ENCODE measurements around the gene ZFAND3. TPM values are rescaled to one million over a fixed set of nuclear protein-coding genes. Genes with fewer than 3 reads are reported as not detected.

Gene ZFAND3
- total RNA-seq, 1 experiment from 2014 or later = 75.0 TPM

GRCh38 chr6:37856285-37856684 is 36.8 kb downstream of the ZFAND3 start:
- H3K4me3 Mint-ChIP-seq (ENCODE audit: low read depth, unreplicated experiment) = no peak overlapping the region
- peaks cover 64% of the 10 kb centered on the region for H3K4me1 Mint-ChIP-seq (ENCODE audit: low read depth, unreplicated experiment)
- H3K36me3 Mint-ChIP-seq (ENCODE audit: insufficient read depth, unreplicated experiment) = peaks cover 10% of the 10 kb centered on the region
- CTCF ChIA-PET = interaction anchor here (0.8 kb wide), 1 partner anchor 22 kb away, joined by 3 read pairs; no protein-coding TSS in a partner anchor
- BruUV-seq (replicated peaks) = no TSS peak
- H3K27me3 Mint-ChIP-seq (ENCODE audit: unreplicated experiment) = no peaks in the 10 kb centered on the region
- intact Hi-C loops (cut with micrococcal nuclease; ENCODE audit: unreplicated experiment) = loop anchor here (5.0 kb wide), 1 partner anchor 34 kb away; no protein-coding TSS in a partner anchor
- H3K27ac Mint-ChIP-seq (ENCODE audit: unreplicated experiment) = no peak overlapping the region
- TF ChIP-seq CTCF (IDR thresholded peaks at IDR 0.05; ENCODE audit: unreplicated experiment) = no peak
- H3K9me3 Mint-ChIP-seq (ENCODE audit: low read depth, unreplicated experiment) = no peaks in the 10 kb centered on the region
- no peak for DNase-seq

DNA sequence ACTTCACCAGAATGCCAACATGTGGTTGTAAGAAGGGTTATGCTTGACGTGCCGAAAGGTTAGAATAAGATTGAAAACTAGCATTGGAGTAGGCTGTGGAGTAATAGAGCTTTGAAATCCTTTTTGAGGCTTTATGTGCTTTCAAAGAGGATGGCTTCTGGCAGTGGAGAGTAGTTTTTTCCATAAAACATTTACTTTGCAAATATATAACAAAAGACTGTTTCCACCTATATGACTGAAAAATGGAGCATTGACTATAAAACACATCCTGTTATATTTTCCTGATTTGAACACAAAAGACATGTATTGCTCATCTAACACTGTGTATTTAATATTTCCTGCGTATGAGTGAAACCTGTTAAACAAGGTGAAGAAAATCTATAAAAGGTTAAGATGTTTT is 38.8 kb downstream of the ZFAND3 start:
- no peak for TF ChIP-seq CTCF (IDR thresholded peaks at IDR 0.05; ENCODE audit: unreplicated experiment)
- peaks cover 46% of the 10 kb centered on the region for H3K4me1 Mint-ChIP-seq (ENCODE audit: low read depth, unreplicated experiment)
- no peak for DNase-seq
- no peak overlapping the region for H3K27ac Mint-ChIP-seq (ENCODE audit: unreplicated experiment)
- H3K36me3 Mint-ChIP-seq (ENCODE audit: insufficient read depth, unreplicated experiment) = no peaks in the 10 kb centered on the region
- CTCF ChIA-PET = interaction anchor here (0.5 to 2.0 kb wide), 3 partner anchors 13 to 127 kb away, joined by 3 to 8 read pairs (median 5); partner anchors contain the start of gene ZFAND3
- no TSS peak for BruUV-seq (replicated peaks)
- H3K4me3 Mint-ChIP-seq (ENCODE audit: low read depth, unreplicated experiment) = no peak overlapping the region
- H3K9me3 Mint-ChIP-seq (ENCODE audit: low read depth, unreplicated experiment) = no peaks in the 10 kb centered on the region
- intact Hi-C loops (cut with micrococcal nuclease; ENCODE audit: unreplicated experiment) = loop anchor here (5.0 kb wide), 1 partner anchor 36 kb away; no protein-coding TSS in a partner anchor
- H3K27me3 Mint-ChIP-seq (ENCODE audit: unreplicated experiment) = no peaks in the 10 kb centered on the region

- H3K36me3 Mint-ChIP-seq (ENCODE audit: insufficient read depth, unreplicated experiment) = no peaks in the 10 kb centered on the region
- BruUV-seq (replicated peaks) = no TSS peak
- peak; percentile 56 for DNase-seq
- H3K4me3 Mint-ChIP-seq (ENCODE audit: low read depth, unreplicated experiment) = no peak overlapping the region
- CTCF ChIA-PET = interaction anchor here (0.7 kb wide), 3 partner anchors 17 to 604 kb away, joined by 3 to 4 read pairs (median 4); no protein-coding TSS in a partner anchor
- intact Hi-C loops (cut with micrococcal nuclease; ENCODE audit: unreplicated experiment) = loop anchor here (2.0 to 5.0 kb wide), 2 partner anchors 70 to 152 kb away; no protein-coding TSS in a partner anchor
- H3K9me3 Mint-ChIP-seq (ENCODE audit: low read depth, unreplicated experiment) = no peaks in the 10 kb centered on the region
- no peak overlapping the region for H3K27ac Mint-ChIP-seq (ENCODE audit: unreplicated experiment)
- H3K27me3 Mint-ChIP-seq (ENCODE audit: unreplicated experiment) = no peaks in the 10 kb centered on the region
- peak; percentile 72 for TF ChIP-seq CTCF (IDR thresholded peaks at IDR 0.05; ENCODE audit: unreplicated experiment)
- peaks cover 48% of the 10 kb centered on the region for H3K4me1 Mint-ChIP-seq (ENCODE audit: low read depth, unreplicated experiment)
Measured at GRCh38 chr6:37860226-37860839, 40.8 kb downstream of the ZFAND3 start.

- no TSS peak for BruUV-seq (replicated peaks)
- peaks cover 52% of the 10 kb centered on the region for H3K4me1 Mint-ChIP-seq (ENCODE audit: low read depth, unreplicated experiment)
- intact Hi-C loops (cut with micrococcal nuclease; ENCODE audit: unreplicated experiment) = loop anchor here (2.0 to 5.0 kb wide), 2 partner anchors 71 to 151 kb away; no protein-coding TSS in a partner anchor
- H3K36me3 Mint-ChIP-seq (ENCODE audit: insufficient read depth, unreplicated experiment) = no peaks in the 10 kb centered on the region
- no peak for TF ChIP-seq CTCF (IDR thresholded peaks at IDR 0.05; ENCODE audit: unreplicated experiment)
- CTCF ChIA-PET = no interaction called here
- H3K4me3 Mint-ChIP-seq (ENCODE audit: low read depth, unreplicated experiment) = no peak overlapping the region
- no peak overlapping the region for H3K27ac Mint-ChIP-seq (ENCODE audit: unreplicated experiment)
- no peaks in the 10 kb centered on the region for H3K9me3 Mint-ChIP-seq (ENCODE audit: low read depth, unreplicated experiment)
- DNase-seq = no peak
- no peaks in the 10 kb centered on the region for H3K27me3 Mint-ChIP-seq (ENCODE audit: unreplicated experiment)
Measured at GRCh38 chr6:37861452-37861851, 41.9 kb downstream of the ZFAND3 start.

All from Calu3 (cell line).